DND-41 (cell line): ENCODE results near the gene SLC25A41.

Source experiments
- CTCF ChIP-seq: IDR thresholded peaks from 2 replicates; pipeline ENCODE4 v1.5.1; 2012; ENCODE audit warnings: borderline replicate concordance, low read length, moderate library complexity, mild to moderate bottlenecking; ENCODE audit not compliant: poor library complexity, severe bottlenecking; ENCODE audit errors: extremely low read depth
- EZH2 ChIP-seq: IDR thresholded peaks from 3 replicates; pipeline ENCODE4 v1.6.1; 2012; ENCODE audit warnings: borderline replicate concordance, low read depth, mild to moderate bottlenecking, moderate library complexity, low read length, inconsistent platforms; ENCODE audit not compliant: severe bottlenecking

DNA sequence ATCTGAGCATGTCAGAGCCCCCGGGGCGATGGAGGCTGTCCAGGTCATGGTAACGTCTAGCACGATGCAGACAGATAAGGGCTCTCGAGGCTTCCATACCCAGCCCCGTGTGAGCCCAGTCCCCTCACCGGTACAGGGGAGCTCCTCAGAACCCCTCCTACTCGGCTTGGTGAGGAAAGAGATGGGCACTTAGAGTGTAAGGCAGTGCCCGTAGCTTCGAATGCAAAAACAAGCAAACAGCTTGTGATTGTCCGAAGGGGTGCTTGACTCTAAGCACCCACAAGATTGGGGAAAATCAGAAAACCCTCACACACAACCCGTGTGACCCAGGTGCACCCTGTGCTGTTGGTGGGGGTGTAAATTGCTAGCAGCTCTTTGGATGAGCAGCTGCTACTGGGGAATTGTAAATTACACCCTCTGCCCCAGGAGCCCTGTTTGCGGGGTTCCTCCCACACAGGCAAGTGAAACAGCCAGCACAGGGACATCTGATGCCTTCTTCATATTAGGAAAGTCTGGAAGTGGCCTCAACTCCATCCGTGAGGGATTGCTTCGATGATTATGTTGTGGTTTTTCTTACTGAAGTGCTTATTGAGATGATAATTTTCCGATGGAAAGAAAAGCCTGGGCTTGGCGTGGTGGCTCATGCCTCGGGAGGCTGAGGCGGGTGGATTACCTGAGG is 56.9 kb downstream of the SLC25A41 start:
- TF ChIP-seq CTCF (no peak), EZH2 (no peak)
